GM19193 (cell line): ENCODE measurements around the gene SH3PXD2B.

Experiments
- POLR2A ChIP-seq: IDR thresholded peaks from 4 replicates; pipeline ENCODE4 v1.6.1; 2011; ENCODE audit not compliant: insufficient read depth, insufficient read length; ENCODE audit errors: extremely low read depth

SH3PXD2B gene

DNA sequence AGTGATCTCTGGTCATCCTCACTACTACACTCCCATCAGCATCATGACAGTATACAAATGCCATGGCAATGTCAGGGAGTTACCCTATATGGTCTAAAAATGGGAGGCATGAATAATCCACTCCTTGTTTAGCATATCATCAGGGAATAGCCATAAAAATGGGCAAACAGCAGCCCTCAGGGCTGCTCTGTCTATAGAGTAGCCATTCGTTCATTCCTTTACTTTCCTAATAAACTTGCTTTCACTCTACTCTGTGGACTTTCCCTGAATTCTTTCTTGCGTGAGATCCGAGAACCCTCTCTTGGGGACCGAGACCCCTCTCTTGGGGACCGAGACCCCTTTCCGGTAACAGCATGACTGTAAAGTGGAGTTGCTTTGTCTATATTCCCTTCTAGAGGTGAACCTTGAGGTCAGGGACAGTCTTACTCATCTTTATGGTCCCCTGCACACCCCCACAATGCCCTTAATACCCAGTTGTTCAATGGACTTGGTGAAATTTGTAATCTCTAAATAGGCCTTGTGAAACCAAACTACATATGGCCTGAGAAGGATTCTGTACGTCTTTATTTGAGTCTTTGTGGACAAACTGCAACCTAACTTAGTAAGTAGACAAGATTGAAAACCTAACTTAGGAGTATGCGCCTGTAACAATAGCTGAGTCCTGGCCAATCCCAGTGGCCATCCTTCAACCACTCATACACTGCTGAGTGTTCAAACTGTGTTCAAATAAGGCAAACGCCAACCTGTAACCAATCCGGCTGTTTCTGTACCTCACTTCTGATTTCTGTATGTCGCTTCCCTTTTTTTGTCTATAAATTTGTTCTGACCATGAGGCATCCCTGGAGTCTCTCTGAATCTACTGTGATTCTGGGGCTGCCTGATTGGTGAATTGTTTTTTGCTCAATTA lies 138.5 kb downstream of the SH3PXD2B start:
- no peak for TF ChIP-seq POLR2A

- TF ChIP-seq POLR2A: no peak
Observed at GRCh38 chr5:172313915-172314314, 140.4 kb downstream of the SH3PXD2B start.

DNA sequence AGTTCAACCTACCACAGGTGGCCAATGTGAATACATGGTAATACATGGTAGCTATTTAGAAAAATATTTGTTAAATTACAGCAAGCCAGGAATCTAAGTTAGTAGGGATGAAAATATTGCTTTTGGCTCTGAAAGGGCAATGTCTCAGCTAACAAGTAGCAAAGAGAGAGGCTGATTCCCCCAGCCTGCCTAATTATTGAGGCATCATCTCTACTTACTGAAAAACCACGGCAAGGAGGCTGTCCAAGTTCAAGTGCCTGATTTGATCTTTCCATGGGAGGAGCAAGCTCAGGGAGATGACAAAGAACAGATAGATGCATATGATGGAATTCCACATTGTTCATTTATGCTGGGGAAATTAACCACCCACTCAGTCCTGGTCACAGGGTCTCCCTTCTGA lies 142.0 kb downstream of the SH3PXD2B start:
- TF ChIP-seq POLR2A: no peak

DNA sequence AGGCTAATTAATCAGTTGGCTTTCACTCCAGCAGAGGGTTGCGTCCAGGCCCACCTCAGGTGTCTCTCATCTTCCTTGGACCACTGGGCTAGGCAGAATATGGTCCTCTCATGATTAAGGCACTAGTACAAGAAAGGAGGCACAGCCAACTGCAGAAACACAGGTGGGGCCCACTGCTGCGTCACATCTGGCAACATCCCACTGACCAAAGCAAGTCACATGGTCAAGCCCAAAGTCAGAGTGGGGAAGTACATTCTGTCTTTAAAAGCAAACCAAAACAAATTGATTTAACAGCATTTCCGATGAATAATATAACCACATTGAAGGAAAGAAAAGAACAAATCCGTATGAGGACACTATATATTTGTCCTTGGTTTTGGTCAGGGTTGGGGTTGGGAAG lies 142.7 kb downstream of the SH3PXD2B start:
- no peak for TF ChIP-seq POLR2A

DNA sequence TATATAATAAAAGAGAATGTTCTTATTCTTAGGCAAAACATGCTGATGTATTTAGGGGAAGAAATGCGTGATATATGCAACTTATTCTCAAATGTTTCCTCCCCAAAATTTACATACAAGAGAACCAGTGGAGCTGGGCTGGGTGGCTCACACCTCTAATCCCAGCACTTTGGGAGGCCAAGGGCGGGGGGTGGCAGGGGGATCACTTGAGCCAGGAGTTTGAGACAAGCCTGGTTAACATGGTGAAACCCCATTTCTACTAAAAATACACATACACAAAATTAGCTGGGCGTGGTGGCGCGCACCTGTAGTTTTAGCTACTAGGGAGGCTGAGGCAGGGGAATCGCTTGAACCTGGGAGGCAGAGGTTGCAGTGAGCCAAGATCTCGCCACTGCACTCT lies 143.3 kb downstream of the SH3PXD2B start:
- TF ChIP-seq POLR2A: no peak

DNA sequence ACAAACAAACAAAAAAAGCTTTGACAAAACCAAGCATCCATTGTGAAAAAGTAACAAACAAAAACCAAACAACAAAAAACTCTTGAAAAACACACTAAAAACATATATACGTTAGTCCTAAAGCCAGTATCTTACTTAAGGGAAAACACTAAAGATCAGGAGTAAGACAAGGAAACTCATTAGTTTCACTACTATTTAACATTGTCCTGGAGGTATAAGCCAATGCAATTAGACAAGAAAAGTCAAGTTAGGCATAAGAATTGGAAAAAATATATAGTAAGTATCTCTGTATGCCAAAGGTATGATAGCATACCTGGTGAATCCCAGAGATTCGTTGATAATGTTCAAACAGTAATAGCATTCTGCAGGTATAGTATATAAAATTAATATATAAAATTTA lies 148.9 kb downstream of the SH3PXD2B start:
- TF ChIP-seq POLR2A: no peak

GRCh38 chr5:172303572-172304335 lies 150.6 kb downstream of the SH3PXD2B start:
- no peak for TF ChIP-seq POLR2A

GRCh38 chr5:172303162-172303561 lies 151.2 kb downstream of the SH3PXD2B start:
- no peak for TF ChIP-seq POLR2A

DNA sequence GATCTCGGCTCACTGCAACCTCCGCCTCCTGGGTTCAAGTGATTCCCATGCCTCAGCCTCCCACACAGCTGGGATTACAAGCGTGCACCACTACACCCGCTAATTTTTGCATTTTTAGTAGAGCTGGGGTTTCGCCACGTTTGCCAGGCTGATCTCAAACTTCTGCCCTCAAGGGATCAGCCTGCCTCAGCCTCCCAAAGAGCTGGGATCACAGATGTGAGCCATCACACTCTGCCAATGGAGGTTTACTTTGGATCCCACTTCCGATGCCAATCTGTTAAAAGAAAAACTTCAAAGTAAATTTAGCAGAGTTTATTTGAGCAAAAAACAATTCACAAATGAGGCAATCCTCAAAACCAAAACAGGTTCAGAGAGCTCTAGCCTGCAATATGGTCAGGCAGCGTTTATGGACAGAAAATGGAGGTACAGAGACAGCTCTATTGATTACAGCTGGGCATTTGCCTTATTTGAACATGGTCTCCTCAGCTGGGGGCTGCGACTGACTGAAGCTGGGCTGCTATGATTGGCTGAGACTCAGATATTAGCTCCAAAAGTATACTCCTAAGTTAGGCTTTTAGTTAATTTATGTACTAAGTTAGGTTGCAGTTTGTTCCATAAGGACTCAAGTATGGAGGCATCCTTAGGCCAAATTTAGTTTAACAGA lies 152.1 kb downstream of the SH3PXD2B start:
- TF ChIP-seq POLR2A: no peak

- no peak for TF ChIP-seq POLR2A
Observed at GRCh38 chr5:172299916-172300439, 154.3 kb downstream of the SH3PXD2B start.

- TF ChIP-seq POLR2A: no peak
Observed at GRCh38 chr5:172294831-172295230, 159.5 kb downstream of the SH3PXD2B start.

- TF ChIP-seq POLR2A: no peak
Observed at GRCh38 chr5:172293745-172294342, 160.5 kb downstream of the SH3PXD2B start.

GRCh38 chr5:172293054-172293744 lies 161.1 kb downstream of the SH3PXD2B start:
- TF ChIP-seq POLR2A: no peak

DNA sequence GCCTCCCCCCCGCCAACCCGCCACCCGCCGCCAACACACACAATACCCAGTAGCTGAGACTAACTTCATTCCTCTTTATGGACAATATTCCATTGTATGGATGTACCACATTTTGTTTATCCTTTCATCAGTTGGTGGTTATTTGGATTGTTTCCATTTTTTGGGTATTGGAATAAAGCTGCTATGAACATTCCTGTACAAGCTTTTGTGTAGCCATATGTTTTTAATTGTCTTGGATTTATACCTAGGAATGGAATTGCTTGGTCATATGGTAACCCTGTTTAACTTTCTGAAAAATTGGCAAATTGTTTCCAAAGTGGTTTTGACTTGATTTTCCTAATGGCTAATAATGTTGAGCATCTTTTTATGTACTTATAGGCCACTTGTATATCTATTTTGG lies 165.9 kb downstream of the SH3PXD2B start:
- TF ChIP-seq POLR2A: no peak

DNA sequence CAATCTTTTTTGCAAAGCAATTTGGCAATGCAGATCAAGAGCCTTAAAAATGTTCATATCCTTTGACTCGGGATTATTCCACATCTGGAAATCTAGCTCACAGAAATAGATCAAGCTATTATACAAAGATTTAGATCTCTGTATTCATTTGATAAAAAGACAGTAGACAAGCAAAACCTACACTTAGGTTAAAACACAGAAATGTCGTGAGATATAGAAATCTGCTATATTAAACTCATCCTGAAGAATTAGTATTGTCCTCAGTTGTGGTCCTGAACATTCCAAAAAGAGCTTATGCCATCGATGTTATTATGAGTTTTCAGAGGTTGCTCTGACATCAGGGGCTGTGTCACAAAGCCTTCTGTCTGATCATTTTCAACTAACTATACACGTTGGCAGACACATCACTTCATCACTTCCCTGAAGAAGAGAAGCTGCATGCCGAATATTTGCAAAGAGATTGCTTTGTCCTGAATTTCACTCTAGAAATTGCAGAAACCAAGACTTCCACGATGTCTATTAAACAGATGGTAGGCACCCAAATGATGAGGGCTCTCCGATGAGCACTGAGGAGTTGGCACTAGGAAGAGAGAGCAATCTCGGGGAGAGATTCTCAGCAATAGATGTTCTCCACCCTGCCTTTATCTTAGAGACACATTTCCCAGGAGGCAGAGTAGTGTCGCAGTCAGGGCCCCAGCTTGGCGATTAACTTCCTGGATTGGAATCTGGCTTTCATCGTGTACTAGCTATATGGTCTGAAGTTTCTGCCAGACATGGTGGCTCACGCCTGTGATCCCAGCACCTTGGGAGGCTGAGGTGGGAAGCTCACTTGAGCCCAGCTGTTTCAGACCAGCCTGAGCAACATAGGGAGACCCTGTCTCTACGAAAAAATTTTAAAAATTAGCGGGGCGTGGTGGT lies 168.8 kb downstream of the SH3PXD2B start:
- no peak for TF ChIP-seq POLR2A
